ENCODE data around the gene ZC3H7B.

ZC3H7B gene

DNA sequence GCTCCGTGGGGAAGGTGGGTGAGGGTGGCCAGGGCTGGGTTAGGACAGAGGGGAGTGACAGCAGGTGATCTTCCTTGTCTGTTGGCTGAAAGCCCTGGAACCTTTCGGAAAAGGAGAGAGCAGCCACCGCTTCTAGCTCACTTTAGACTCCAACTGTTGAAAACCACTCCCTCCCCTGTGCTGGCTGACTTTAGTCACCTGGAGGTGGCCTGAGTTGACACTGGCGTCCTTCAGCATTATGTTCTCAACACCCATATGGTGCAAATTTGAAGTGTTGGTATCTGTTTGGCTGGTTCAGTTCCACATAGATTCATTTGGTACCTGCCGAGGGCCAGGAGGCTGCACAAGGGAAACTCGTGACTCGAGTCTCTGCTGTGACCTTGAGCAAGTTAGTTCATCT is 28.8 kb downstream of the ZC3H7B start:
- DNase-seq = no peak

DNA sequence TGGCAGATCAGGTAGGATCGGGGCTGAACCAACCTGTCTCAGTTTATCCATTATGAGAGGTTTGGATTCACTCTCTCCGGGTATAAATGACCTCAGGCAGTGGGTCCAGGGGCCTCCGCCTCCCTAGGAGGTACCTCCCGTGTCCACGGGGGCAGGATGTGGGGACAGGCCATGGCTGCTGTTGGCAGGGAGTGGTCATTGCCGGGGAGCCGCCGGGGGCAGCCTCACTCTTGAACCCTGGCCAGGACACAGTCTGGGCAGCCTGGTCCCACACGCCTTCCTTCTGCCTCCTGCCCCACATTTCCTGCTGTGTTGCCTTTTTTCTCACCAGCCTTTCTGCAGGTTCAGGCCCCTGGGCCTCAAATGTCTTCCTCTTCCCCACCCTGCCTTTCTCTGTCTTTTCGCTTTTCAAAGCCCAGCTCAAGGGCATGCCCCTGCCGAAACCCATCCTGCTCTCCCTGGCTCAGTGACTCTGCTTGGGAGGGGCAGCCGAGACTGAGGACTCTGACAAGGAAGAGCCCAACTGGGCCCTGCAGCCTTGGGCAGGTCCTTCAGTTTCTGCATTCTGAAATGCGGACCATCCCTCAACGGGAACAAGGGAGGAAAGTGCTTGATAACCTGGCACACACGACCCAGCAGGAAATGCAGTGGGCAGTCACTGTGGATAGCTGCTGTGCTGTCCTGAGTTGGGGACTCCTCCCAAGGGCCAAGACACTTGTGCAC is 31.1 kb downstream of the ZC3H7B start:
- no peak for DNase-seq

GRCh38 chr22:41333806-41334205 is 32.5 kb downstream of the ZC3H7B start:
- DNase-seq = no peak

DNA sequence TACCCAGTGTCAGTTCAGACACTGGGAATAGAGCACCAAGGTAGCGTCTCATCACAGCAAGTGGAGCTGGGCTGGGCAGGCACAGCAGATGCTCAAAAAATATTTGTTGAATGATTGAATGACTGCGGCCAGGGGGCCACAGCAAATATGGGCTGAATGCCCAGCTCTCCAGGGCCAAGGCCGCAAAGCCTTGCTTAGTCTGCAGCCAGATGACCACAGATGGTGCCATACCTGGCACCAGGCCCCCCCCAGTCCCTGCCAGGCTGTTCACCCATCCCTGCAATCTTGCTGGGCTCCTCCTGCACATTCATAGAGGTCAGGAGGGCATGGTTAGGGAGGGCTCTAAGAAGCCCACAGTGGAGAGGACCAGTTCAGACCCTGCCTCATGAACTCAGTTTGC is 32.9 kb downstream of the ZC3H7B start:
- no peak for DNase-seq

DNA sequence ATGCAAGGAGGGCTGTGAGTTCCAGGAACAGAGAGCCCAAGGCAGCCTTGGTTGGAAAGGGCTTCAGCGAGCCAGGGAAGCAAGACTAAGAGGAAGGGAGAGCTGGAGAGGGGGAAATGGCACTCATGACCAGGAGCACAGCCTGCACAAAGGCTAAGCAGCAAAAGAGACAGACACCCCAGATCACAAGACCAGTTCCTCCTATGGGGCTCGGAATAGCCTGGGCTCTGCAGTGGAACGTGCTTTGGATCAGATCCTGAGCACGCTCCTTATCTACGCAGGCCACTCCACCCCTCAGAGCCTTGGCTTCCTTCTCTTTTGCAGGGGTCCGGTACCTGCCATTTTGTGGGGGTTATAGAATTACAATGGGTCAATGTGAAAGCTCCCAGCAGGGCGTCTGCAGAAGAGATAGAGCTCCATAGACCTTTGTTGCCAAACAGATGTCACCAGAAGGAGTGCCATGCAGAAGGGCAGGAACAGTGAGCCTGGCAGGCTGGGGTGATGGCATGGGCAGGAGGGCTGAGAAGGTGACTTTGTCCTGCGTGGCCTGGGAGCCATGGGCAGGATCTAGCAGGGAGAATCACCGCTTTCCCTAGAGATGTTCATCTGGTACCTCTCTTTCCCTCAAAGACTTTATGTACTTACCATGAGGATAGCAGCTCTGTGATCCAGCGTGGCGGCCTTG is 33.8 kb downstream of the ZC3H7B start:
- no peak for DNase-seq

- no peak for DNase-seq
Measured at GRCh38 chr22:41338614-41339212, 37.4 kb downstream of the ZC3H7B start.

DNA sequence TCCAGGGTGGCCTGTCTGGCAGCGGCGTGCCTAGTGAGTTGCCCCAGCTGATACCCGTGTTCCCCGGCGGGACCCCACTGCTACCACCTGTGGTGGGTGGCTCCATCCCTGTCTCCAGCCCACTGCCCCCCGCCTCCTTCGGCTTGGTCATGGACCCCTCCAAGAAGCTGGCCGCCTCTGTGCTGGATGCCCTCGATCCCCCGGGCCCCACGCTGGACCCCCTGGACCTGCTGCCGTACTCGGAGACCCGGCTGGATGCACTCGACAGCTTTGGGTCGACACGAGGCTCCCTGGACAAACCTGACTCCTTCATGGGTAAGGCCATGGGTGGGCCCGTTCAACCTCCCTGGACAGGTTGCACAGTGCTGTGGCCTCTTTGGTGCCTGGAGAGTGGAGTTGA is 38.5 kb downstream of the ZC3H7B start:
- no peak for DNase-seq

- no peak for DNase-seq
Measured at GRCh38 chr22:41340357-41340756, 39.0 kb downstream of the ZC3H7B start.

DNA sequence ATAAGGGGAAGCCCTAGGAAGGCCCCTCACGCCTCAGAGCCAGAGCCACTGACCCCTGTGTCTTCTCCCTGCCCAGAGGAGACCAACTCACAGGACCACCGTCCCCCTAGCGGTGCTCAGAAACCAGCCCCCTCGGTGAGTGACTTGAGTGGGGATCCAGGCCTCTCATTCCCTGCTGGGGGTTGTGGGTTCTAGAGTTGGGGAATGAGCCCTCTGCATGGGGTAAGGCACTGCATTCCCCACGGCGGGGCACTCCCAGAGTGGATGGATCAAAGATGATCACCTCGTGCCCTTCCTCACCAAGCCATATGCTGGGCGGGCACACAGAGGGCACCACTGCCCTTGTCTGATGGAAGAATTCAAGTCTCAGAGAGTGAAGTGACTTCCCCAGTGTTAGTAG is 39.7 kb downstream of the ZC3H7B start:
- DNase-seq = no peak

DNA sequence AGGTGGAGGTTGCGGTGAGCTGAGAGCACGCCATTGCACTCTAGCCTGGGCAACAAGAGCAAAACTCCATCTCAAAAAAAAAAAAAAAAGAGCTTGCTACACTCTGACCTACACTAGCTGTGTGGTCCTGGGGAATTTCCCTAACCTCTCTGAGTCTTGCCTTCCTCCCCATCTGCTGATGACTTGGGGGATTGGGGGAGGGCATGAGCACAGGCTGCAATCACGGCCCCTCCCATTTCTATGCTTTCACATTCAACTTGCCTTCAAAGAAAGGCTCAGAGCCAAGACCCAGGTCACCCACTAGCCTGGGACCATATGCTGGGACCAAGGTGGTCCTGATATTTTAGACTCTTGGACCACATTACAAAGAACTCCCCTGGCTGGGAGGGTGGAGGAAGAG is 40.7 kb downstream of the ZC3H7B start:
- DNase-seq = no peak

DNA sequence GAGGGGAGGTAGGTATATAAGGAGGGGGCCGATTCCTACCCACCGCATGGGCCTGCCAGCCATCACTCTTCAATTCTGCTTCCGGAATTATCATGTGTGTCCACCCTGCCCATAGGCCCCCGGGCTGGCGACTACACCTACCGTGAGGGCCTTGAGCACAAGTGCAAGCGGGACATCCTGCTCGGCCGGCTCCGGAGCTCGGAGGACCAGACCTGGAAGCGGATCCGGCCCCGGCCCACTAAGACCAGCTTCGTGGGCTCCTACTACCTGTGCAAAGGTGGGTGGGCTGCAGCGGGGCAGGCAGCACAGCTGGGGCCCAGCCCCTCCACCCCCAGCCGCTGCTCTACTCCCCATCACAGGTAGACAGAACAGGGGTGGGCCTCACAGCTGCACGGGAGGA is 42.0 kb downstream of the ZC3H7B start:
- no peak for DNase-seq

GRCh38 chr22:41343717-41344116 is 42.4 kb downstream of the ZC3H7B start:
- DNase-seq = no peak

DNA sequence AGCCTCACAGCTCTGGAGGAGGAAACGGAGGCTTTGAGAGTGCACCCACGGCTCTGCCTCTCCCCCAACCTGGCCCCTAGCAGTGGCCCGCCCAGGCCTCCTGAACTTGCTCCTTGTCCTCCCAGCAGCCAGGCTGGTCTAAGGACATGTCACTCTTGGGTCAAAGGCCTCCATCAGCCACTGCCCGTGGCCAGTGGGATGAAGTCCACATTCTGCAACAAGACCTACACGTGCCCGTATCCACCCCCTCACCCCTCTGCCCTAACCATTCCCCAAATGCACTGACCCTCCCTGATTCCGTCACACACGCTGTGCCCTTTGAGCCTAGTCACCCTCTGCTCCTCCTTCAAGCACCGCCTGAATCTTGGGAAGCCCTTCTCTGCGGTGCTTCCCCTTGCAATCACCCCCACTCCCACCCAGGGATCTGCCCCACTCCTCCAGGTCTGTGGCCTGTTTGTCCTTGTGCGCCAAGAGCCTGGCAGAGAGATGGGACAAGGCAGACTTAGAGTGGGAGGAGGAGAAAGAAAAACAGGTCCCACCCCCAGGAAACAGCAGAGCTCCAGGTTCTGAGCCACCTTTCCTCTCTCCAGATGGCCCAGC is 43.0 kb downstream of the ZC3H7B start:
- DNase-seq = no peak

GRCh38 chr22:41345807-41346335 is 44.5 kb downstream of the ZC3H7B start:
- DNase-seq = no peak

GRCh38 chr22:41347066-41347859 is 45.9 kb downstream of the ZC3H7B start:
- no peak for DNase-seq

DNA sequence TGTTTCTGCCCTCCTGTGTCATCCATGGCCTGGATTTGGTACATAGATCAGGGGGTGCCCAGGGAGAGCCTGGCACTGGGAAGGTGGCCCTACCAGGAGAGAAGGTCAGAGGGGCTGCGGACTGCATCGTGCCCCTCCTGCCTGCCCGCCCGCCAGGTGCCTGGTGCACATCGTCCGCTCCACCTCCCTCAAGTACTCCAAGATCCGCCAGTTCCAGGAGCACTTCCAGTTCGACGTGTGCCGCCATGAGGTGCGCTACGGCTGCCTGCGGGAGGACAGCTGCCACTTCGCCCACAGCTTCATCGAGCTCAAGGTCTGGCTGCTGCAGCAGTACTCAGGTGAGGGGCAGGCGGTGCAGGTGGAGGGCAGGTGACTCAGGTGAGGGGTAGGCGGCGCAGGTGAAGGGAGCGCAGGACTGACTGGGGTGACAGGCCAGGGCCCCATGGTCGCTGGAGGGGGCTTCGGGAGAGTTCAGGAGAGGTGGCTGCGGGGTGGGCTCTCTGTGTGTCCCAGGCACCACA is 47.7 kb downstream of the ZC3H7B start:
- no peak for DNase-seq

DNA sequence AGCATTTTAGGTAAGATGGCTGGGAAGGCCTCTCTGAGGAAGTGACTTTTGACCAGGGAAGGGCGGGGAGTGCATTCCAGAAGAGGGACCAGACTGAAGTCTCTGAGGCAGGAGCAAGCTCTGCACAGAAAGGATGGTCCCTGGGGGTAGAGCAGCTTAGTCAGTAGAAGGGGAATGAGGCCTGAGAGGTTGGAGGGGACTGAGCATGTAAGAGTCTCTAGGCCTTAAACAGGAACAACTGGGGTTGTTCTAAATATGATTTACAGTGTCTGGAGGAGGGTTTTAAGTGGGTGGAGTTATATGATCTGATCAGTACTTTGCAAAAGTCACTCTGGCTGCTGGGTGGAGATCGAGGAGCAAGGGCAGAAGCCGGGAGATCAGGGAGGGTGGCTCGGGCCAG is 48.8 kb downstream of the ZC3H7B start:
- no peak for DNase-seq

DNA sequence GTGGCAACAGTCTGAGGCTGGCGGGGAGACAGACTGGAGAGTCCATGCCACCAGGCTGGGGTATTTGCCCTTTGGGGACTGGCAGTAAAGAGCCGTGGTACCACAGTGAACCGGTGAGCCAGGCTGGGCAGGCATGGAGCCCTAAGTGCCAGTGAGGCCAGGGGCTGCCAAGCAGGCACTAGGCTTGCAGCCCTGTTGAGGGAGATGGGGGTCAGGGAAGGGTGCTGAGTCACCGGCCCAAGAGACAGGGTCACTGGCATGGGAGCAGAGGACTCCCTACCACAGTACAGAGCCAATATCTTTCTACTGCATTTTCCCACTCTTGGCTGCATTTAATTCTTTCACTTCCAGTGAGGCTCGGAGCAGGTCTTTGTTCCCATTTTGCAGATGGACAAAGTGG is 49.7 kb downstream of the ZC3H7B start:
- DNase-seq = no peak

GRCh38 chr22:41352058-41352457 is 50.7 kb downstream of the ZC3H7B start:
- DNase-seq = no peak

- DNase-seq = no peak
Measured at GRCh38 chr22:41353862-41354575, 52.7 kb downstream of the ZC3H7B start.

DNA sequence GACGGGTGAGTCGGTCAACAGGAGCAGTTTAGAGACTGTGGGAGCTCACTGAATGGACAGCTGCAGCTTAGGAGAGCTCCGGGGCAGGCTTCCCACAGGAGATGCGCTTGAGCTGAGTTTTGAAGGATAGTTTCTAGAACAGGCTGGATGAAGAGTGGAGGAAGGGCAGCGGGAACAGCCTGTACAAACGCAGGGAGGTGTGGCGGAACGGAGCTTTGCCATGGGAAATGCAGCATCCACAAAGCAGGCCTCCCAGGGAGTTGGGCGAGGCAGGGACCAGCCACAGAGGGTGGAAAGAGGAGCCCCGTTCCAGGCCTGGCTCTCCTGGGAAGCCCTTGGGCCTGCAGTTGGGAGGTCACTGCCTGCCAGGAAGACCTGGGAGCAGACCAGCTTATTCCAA is 53.7 kb downstream of the ZC3H7B start:
- DNase-seq = no peak

GRCh38 chr22:41355895-41356294 is 54.6 kb downstream of the ZC3H7B start:
- DNase-seq = no peak
